Keratinocyte (primary cell): ENCODE data around the gene PAPPA2.

Source experiments
- CTCF ChIP-seq, 3 experiments: IDR thresholded peaks in 1 of 3; conservative IDR thresholded peaks in 1 of 3; optimal IDR thresholded peaks in 1 of 3; 2 replicates in 2 of 3; 3 replicates in 1 of 3; pipeline versions ENCODE3 to v1.5.1; 2011; ENCODE audit warnings: low read length in 3 of 3, mild to moderate bottlenecking in 3 of 3, moderate library complexity in 2 of 3, control low read depth in 1 of 3, inconsistent platforms in 1 of 3; ENCODE audit not compliant: insufficient read depth in 2 of 3; ENCODE audit errors: extremely low read depth in 1 of 3
- EZH2 ChIP-seq: IDR thresholded peaks from one replicate; pipeline ENCODE4 v1.6.1; 2012; ENCODE audit warnings: inconsistent platforms, mild to moderate bottlenecking, low read length, moderate library complexity

- TF ChIP-seq CTCF (optimal IDR thresholded peaks at IDR 0.05 in 1 of 3, IDR thresholded peaks at IDR 0.05 in 1 of 3, conservative IDR thresholded peaks at IDR 0.05 in 1 of 3; ENCODE audit: extremely low read depth in 1 of 3, insufficient read depth in 2 of 3, low read length in 3 of 3) (no peak), EZH2 (no peak)
Measured at GRCh38 chr1:176461576-176461975, 1.4 kb upstream of the PAPPA2 start.
